GM21723 (cell line): ENCODE measurements around the gene GJB2.

Experiments
- ATAC-seq: cut with Tn5 transposase; IDR thresholded peaks from one replicate; pipeline ENCODE4 v1.9.1; 2021; ENCODE audit warnings: mild to moderate bottlenecking, moderate library complexity; ENCODE audit not compliant: unreplicated experiment

GJB2 gene

DNA sequence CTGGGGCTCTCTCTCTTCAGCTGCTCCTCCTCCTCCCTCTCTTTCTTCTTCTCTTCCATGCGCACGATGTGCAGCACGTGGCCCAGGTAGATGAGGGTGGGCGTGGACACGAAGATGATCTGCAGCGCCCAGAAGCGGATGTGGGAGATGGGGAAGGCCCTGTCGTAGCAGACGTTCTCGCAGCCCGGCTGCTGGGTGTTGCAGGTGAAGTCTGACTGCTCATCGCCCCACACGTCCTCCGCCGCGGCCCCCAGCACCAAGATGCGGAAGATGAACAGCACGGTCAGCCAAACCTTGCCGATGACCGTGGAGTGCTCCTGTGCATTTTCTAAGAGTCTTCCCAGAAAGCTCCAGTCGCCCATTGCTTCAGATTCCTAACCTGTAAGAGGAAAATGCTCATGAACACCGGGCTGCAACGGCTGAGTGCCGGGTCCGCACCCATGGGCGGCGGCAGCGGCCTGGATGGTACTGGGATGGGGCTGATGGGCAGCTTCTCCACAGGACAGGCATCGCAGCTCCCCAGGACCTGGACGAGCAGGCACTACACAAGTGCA, 49.7 kb downstream of the GJB2 start:
- ATAC-seq = no peak

GRCh38 chr13:20142023-20142926, 50.5 kb downstream of the GJB2 start:
- no peak for ATAC-seq

DNA sequence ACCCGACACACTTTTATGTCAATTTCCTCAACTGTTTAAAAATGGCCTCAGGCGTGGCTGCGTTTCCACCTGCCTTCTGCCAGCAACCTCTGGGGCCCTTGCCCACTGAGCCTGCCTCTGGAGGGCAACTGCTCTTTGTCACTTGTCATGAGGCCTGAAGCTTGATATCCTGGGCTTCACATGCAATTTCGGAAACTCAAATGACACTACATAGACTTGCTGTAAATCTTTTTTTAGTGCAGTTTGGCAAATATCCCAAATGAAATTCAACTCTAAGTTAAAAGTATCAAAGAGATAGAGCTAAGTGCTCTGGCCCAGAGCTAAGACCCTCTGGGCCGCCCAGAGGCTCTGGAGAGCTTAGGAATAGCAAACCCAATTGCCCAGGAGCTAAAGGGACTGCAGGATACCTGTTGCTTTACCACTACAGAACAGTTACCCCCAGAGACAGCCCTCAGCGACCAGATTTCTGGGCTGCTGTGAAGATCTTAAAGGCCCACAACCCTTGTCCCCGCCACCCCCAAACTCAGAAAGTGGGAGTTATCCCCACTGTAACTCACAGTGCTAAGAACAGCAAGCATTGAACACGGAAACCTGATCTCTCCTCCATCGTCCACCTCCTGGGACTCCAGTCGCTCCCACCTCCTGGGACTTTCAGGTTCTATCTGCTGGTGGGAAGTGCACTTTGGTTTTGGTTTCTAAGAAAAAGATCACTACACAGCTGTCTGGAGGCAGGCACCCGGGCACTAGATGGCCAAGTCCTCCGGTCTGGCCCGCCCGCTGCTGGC, 51.3 kb downstream of the GJB2 start:
- no peak for ATAC-seq

GRCh38 chr13:20140487-20140886, 52.3 kb downstream of the GJB2 start:
- no peak for ATAC-seq

DNA sequence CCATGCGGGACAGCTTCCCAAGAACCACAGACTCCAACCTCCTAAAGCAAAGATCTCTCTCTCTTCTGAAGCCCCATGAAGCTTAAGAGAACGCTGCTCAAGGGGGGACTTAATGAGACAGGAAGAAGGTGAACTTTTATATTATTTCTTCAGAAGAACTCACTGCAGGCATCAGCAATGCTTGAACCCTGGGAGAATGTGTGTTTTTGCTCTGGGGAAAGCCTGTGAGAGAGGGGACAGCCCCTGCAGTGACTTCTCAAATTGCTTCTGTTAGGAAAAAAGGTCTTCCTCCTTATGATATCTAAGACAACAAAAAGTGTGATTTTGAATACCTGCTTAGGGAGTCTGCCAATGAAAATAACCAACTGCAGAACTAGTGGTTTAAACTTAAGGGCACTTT, 54.9 kb downstream of the GJB2 start:
- ATAC-seq = no peak
